ENCODE data around the gene FREM3. TPM values are rescaled to one million over a fixed set of nuclear protein-coding genes. Genes with fewer than 3 reads are reported as not detected.

Gene FREM3
- total RNA-seq, 1 experiment from 2014 or later: 0.15 TPM

- CTCF ChIA-PET: no interaction called here
- Mint-ChIP-seq H3K36me3 (peaks cover 26% of the 10 kb centered on the region), H3K27me3 (ENCODE audit: low read depth) (peaks cover 15% of the 10 kb centered on the region), H3K4me1 (peaks cover 9% of the 10 kb centered on the region), H3K9me3 (no peaks in the 10 kb centered on the region), H3K4me3 (no peak overlapping the region), H3K27ac (no peak overlapping the region)
- no peak for ATAC-seq
- no peak for TF ChIP-seq STAT6 (CRISPR knock-in tag; conservative IDR thresholded peaks at IDR 0.05; ENCODE audit: low read depth)
- TF ChIP-seq NR1H2 (CRISPR knock-in tag; IDR thresholded peaks at IDR 0.05): no peak
- TF ChIP-seq ERG (CRISPR knock-in tag; IDR thresholded peaks at IDR 0.05): no peak
- TF ChIP-seq ZNF425 (CRISPR knock-in tag; conservative IDR thresholded peaks at IDR 0.05): no peak
- no peak for TF ChIP-seq AFF4 (CRISPR knock-in tag; IDR thresholded peaks at IDR 0.05; ENCODE audit: borderline replicate concordance)
- peak; percentile 63; the same call in 1 of the 2 replicates for TF ChIP-seq ZNF121 (CRISPR knock-in tag; IDR thresholded peaks at IDR 0.05)
- TF ChIP-seq ATF2 (CRISPR knock-in tag; IDR thresholded peaks at IDR 0.05; ENCODE audit: borderline replicate concordance, low read depth): no peak
- no peak for TF ChIP-seq GTF2I (CRISPR knock-in tag; conservative IDR thresholded peaks at IDR 0.05)
- peak; percentile 26; the same call in 1 of the 2 replicates for TF ChIP-seq PRRX2 (CRISPR knock-in tag; IDR thresholded peaks at IDR 0.05)
- TF ChIP-seq MLX (CRISPR knock-in tag; IDR thresholded peaks at IDR 0.05): no peak
- no peak for TF ChIP-seq SOX15 (CRISPR knock-in tag; IDR thresholded peaks at IDR 0.05)
- no peak for TF ChIP-seq ZNF232 (CRISPR knock-in tag; IDR thresholded peaks at IDR 0.05)
- TF ChIP-seq SMAD4 (CRISPR knock-in tag; IDR thresholded peaks at IDR 0.05): no peak
- TF ChIP-seq ZNF512 (CRISPR knock-in tag; IDR thresholded peaks at IDR 0.05; ENCODE audit: borderline replicate concordance): no peak
- TF ChIP-seq JUN (CRISPR knock-in tag; IDR thresholded peaks at IDR 0.05): no peak
- no peak for DNase-seq (ENCODE audit: low spot score)
- POLR2A ChIA-PET: interaction anchor here (0.6 kb wide), 2 partner anchors 24 to 41 kb away, joined by 3 read pairs; no protein-coding TSS in a partner anchor
Measured at GRCh38 chr4:143555676-143556075, 144.8 kb downstream of the FREM3 start.
